SK-N-MC (cell line): ENCODE results near the gene RHCG.

Experiments used
- EZH2 ChIP-seq: fragments of 200-600 bp; sonication (generic); IDR thresholded peaks from one replicate; pipeline ENCODE4 v1.6.1; 2017; ENCODE audit warnings: antibody characterized with exemption
- POLR2AphosphoS5 ChIP-seq: IDR thresholded peaks from 2 replicates; pipeline ENCODE4 v1.6.1; 2012; ENCODE audit warnings: mild to moderate bottlenecking, low read depth, low read length, borderline replicate concordance

DNA sequence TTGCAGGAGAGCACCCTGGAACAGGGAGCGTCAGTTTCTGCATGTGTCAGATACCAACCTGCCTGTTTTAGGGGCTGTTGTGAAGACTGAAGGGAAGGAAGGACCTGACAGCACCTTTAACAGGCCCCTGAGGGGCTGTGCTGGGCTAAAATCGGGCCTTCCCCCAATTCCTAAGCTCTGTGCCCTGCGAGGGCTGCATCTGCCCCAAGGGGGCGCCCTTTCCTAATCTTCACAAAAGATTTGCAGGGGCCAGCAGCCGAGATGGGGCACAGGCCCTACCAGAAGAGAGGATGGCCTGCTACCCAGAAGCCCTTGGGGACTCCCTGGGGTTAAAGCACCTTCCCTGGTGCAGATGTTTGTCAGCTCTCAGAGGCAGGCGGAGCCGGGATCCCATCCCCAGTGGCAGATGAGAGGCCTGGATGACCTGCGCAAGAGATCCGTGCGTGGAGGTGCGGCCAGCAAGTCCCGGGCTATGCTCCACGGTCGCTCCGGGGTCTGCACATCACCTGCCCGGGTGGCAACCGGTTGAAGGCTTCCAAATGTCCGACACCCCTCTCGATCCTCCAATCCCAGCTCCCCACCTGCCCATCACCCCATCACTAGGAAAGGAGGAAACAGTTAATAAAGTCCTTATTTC lies 53.6 kb downstream of the RHCG start:
- no peak for TF ChIP-seq EZH2
- no peak for TF ChIP-seq POLR2AphosphoS5
